SK-N-SH (cell line): ENCODE results near the gene OR51G1. TPM values are rescaled to one million over a fixed set of nuclear protein-coding genes. Genes with fewer than 3 reads are reported as not detected.

ENCODE experiments used
- CTCF ChIA-PET: fragments of 300-600, 350-600 bp; formaldehyde crosslinking; extraction: SDS; loops from one replicate; lab custom pipeline; 2021; lab: Yijun Ruan, JAX
- POLR2A ChIA-PET: fragments of 350-600 bp; sonication (Branson Sonifier 250); formaldehyde crosslinking; extraction: SDS; loops from one replicate; lab custom pipeline; 2020; ENCODE audit warnings: antibody characterized with exemption, inconsistent platforms; lab: Yijun Ruan, JAX
- DNase-seq: peaks from one replicate; pipeline ENCODE4 v3.0.0; 2012
- H2AFZ ChIP-seq: fragments of 200-600 bp; sonication (generic); 2 replicates; pipeline ENCODE4 v1.8.1; 2016; ENCODE audit warnings: antibody characterized with exemption, mild to moderate bottlenecking, low read depth
- H3F3A ChIP-seq: fragments of 200-600 bp; sonication (generic); replicated peaks from 2 replicates; pipeline ENCODE3; 2016; ENCODE audit warnings: antibody characterized with exemption, mild to moderate bottlenecking; ENCODE audit not compliant: insufficient read depth
- H3K27ac ChIP-seq, 2 experiments: fragments of 200-500 bp in 1 of 2; fragments of 200-600 bp in 1 of 2; sonication (Bioruptor generic) in 1 of 2; sonication (generic), shearing (Covaris generic) in 1 of 2; 2 replicates each; pipeline versions ENCODE4 v1.5.1 to v1.6.1; 2014 to 2016; ENCODE audit warnings: low read depth in 2 of 2, inconsistent platforms in 1 of 2, low read length in 1 of 2, mild to moderate bottlenecking in 1 of 2, mixed read lengths in 1 of 2
- H3K27me3 ChIP-seq: fragments of 200-600 bp; sonication (generic), shearing (Covaris generic); 2 replicates; pipeline ENCODE4 v1.6.1; 2016; ENCODE audit warnings: mixed run types; ENCODE audit not compliant: insufficient read depth
- H3K36me3 ChIP-seq, 2 experiments: fragments of 200-500 bp in 1 of 2; fragments of 200-600 bp in 1 of 2; sonication (Bioruptor generic) in 1 of 2; sonication (generic) in 1 of 2; replicated peaks in 1 of 2; 2 replicates each; pipeline versions ENCODE3 to v1.5.1; 2014 to 2016; ENCODE audit warnings: low read length in 1 of 2, mild to moderate bottlenecking in 1 of 2; ENCODE audit not compliant: insufficient read depth in 2 of 2, control insufficient read depth in 1 of 2
- H3K4me1 ChIP-seq, 2 experiments: fragments of 200-500 bp in 1 of 2; fragments of 200-600 bp in 1 of 2; sonication (Bioruptor generic) in 1 of 2; sonication (generic), shearing (Covaris generic) in 1 of 2; 2 replicates each; pipeline versions ENCODE4 v1.5.1 to v1.6.1; 2014 to 2016; ENCODE audit warnings: low read depth in 1 of 2, low read length in 1 of 2, mixed run types in 1 of 2; ENCODE audit not compliant: insufficient read depth in 2 of 2, control insufficient read depth in 1 of 2
- H3K4me2 ChIP-seq: fragments of 200-600 bp; sonication (generic), shearing (Covaris generic); 2 replicates; pipeline ENCODE4 v1.6.1; 2017; ENCODE audit warnings: mixed run types
- H3K4me3 ChIP-seq, 2 experiments: fragments of 200-500 bp in 1 of 2; fragments of 200-600 bp in 1 of 2; sonication (Bioruptor generic) in 1 of 2; sonication (generic), shearing (Covaris generic) in 1 of 2; 2 replicates each; pipeline versions ENCODE4 v1.5.1 to v1.8.1; 2014 to 2016; ENCODE audit warnings: low read depth in 2 of 2, inconsistent platforms in 1 of 2, low read length in 1 of 2, mild to moderate bottlenecking in 1 of 2, mixed read lengths in 1 of 2, moderate library complexity in 1 of 2
- H3K79me2 ChIP-seq: fragments of 200-600 bp; sonication (generic); 2 replicates; pipeline ENCODE4 v1.8.1; 2017; ENCODE audit warnings: mild to moderate bottlenecking; ENCODE audit not compliant: insufficient read depth
- H3K9ac ChIP-seq: fragments of 200-600 bp; sonication (generic); 2 replicates; pipeline ENCODE4 v1.6.1; 2017; ENCODE audit warnings: mixed run types
- H3K9me2 ChIP-seq: fragments of 200-600 bp; sonication (generic); 2 replicates; pipeline ENCODE4 v1.6.1; 2017; ENCODE audit warnings: mixed run types
- H3K9me3 ChIP-seq: fragments of 200-600 bp; sonication (generic); 2 replicates; pipeline ENCODE4 v1.6.1; 2017; ENCODE audit warnings: mixed run types, mild to moderate bottlenecking, moderate library complexity
- H4K20me1 ChIP-seq: fragments of 200-600 bp; sonication (generic); 2 replicates; pipeline ENCODE4 v1.6.1; 2017; ENCODE audit warnings: mild to moderate bottlenecking, mixed run types; ENCODE audit not compliant: insufficient read depth
- CHD2 ChIP-seq: fragments of 150-350 bp; IDR thresholded peaks from 2 replicates; pipeline ENCODE4 v1.6.1; 2018; ENCODE audit warnings: low read length; ENCODE audit not compliant: partially characterized antibody
- ELF1 ChIP-seq: IDR thresholded peaks from 2 replicates; pipeline ENCODE4 v1.4.0; 2012
- FOXM1 ChIP-seq: IDR thresholded peaks from 2 replicates; pipeline ENCODE4 v1.4.0; 2012; ENCODE audit warnings: low read depth, mild to moderate bottlenecking
- GATA2 ChIP-seq: sonication (generic); formaldehyde crosslinking; IDR thresholded peaks from 2 replicates; pipeline ENCODE4 v1.5.0; 2020; ENCODE audit warnings: mild to moderate bottlenecking, missing genetic modification reagents
- MXI1 ChIP-seq: IDR thresholded peaks from 2 replicates; pipeline ENCODE4 v1.6.1; 2012; ENCODE audit warnings: mild to moderate bottlenecking, low read depth, low read length, improper control_type of control experiment
- NFIC ChIP-seq: IDR thresholded peaks from 2 replicates; pipeline ENCODE4 v1.4.0; 2012; ENCODE audit warnings: borderline replicate concordance
- NRF1 ChIP-seq: IDR thresholded peaks from 2 replicates; pipeline ENCODE4 v1.6.1; 2012; ENCODE audit warnings: low read depth, mild to moderate bottlenecking, low read length
- PBX3 ChIP-seq: IDR thresholded peaks from 2 replicates; pipeline ENCODE4; 2012
- RAD21 ChIP-seq: IDR thresholded peaks from 2 replicates; pipeline ENCODE4 v1.6.1; 2012; ENCODE audit warnings: mild to moderate bottlenecking, low read length
- RCOR1 ChIP-seq: fragments of 150-350 bp; IDR thresholded peaks from 2 replicates; pipeline ENCODE4 v1.6.1; 2017; ENCODE audit warnings: antibody characterized with exemption, low read length
- RXRA ChIP-seq: IDR thresholded peaks from 2 replicates; pipeline ENCODE4 v1.4.0; 2012; ENCODE audit warnings: low read depth, mild to moderate bottlenecking, borderline replicate concordance
- SIN3A ChIP-seq: IDR thresholded peaks from 2 replicates; pipeline ENCODE4 v1.6.1; 2012; ENCODE audit warnings: low read depth, mild to moderate bottlenecking, low read length, moderate library complexity, borderline replicate concordance
- SMC3 ChIP-seq: IDR thresholded peaks from 2 replicates; pipeline ENCODE4 v1.6.1; 2012; ENCODE audit warnings: low read depth, low read length, improper control_type of control experiment
- TEAD4 ChIP-seq: IDR thresholded peaks from 2 replicates; pipeline ENCODE4 v1.4.0; 2012; ENCODE audit warnings: mild to moderate bottlenecking, borderline replicate concordance; ENCODE audit not compliant: insufficient read depth
- YY1 ChIP-seq: IDR thresholded peaks from 2 replicates; pipeline ENCODE4 v1.4.0; 2012; ENCODE audit warnings: low read depth, mild to moderate bottlenecking
- WGBS: methylation state at CpG from one replicate; pipeline ENCODE4 v1.1.6; 2017; ENCODE audit warnings: low lambda C conversion rate; 5-methylcytosine and 5-hydroxymethylcytosine counted together
- polyA plus RNA-seq, 3 experiments: library from polyadenylated mRNA; depleted of rRNA; stranded (reverse); fragments of >200 nt; gene quantifications; 2 replicates each; pipeline ENCODE4 v1.2.3, GENCODE V29; 2012
- TF ChIP-seq, protein P1 (sequence below): IDR thresholded peaks from 2 replicates; pipeline ENCODE4 v1.4.0; 2012; ENCODE audit warnings: low read depth, borderline replicate concordance
- TF ChIP-seq, protein P2 (sequence below): fragments of 150-350 bp; IDR thresholded peaks from 2 replicates; pipeline ENCODE4 v1.6.1; 2017; ENCODE audit warnings: antibody characterized with exemption, low read length, low read depth, borderline replicate concordance
- TF ChIP-seq, protein P3 (sequence below): fragments of 150-350 bp; IDR thresholded peaks from 2 replicates; pipeline ENCODE4 v1.6.1; 2016; ENCODE audit warnings: mild to moderate bottlenecking, low read depth, low read length
- TF ChIP-seq, protein P4 (sequence below): fragments of 200-600 bp; sonication (generic); IDR thresholded peaks from 2 replicates; pipeline ENCODE4 v1.6.1; 2017; ENCODE audit warnings: antibody characterized with exemption, mild to moderate bottlenecking, moderate library complexity

The OR51G1 gene
- polyA plus RNA-seq, 1 of the 3 experiments (the other 2 are of a cell fraction) = not detected

DNA sequence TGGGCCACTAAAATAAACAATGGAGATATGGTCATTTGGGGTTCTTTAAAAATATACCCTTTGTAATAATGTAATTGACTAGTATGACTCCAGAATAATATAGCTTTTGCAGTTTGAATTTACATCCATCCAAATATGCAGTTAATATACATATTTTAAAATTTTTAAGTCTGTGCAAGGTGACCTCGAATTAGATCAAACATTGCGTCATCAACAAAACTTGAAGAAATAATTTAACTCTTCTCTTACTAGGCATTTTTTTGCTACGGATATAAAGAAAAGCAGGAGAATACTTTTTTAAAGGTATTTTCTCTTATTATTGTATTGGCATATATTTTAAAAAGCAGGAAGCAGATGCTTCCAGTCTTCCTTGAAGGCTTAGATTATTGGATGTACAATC lies 12.6 kb upstream of the OR51G1 start:
- H3K9me3 ChIP-seq = no peaks in the 10 kb centered on the region
- no peak overlapping the region for H3K4me2 ChIP-seq
- ChIA-PET CTCF (no interaction called here), POLR2A (no interaction called here)
- H4K20me1 ChIP-seq = no peaks in the 10 kb centered on the region
- no peak overlapping the region for H3K4me3 ChIP-seq
- no peak overlapping the region for H3K27ac ChIP-seq
- H2AFZ ChIP-seq = no peak overlapping the region
- H3K9ac ChIP-seq = no peak overlapping the region
- H3K4me1 ChIP-seq = no peaks in the 10 kb centered on the region
- WGBS = 3% methylated on average over 3 of the region's 3 CpGs
- TF ChIP-seq GATA2 (CRISPR knock-in tag) (no peak), NRF1 (no peak), MXI1 (no peak), YY1 (no peak), RAD21 (no peak), SMC3 (no peak), PBX3 (no peak), TEAD4 (no peak), ELF1 (no peak), NFIC (no peak), RXRA (no peak), SIN3A (no peak), RCOR1 (no peak), FOXM1 (no peak), CHD2 (no peak)
- TF ChIP-seq, protein P1, sequence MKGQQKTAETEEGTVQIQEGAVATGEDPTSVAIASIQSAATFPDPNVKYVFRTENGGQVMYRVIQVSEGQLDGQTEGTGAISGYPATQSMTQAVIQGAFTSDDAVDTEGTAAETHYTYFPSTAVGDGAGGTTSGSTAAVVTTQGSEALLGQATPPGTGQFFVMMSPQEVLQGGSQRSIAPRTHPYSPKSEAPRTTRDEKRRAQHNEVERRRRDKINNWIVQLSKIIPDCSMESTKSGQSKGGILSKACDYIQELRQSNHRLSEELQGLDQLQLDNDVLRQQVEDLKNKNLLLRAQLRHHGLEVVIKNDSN = no peak
- TF ChIP-seq, protein P2, sequence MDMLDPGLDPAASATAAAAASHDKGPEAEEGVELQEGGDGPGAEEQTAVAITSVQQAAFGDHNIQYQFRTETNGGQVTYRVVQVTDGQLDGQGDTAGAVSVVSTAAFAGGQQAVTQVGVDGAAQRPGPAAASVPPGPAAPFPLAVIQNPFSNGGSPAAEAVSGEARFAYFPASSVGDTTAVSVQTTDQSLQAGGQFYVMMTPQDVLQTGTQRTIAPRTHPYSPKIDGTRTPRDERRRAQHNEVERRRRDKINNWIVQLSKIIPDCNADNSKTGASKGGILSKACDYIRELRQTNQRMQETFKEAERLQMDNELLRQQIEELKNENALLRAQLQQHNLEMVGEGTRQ = no peak
- TF ChIP-seq, protein P3, sequence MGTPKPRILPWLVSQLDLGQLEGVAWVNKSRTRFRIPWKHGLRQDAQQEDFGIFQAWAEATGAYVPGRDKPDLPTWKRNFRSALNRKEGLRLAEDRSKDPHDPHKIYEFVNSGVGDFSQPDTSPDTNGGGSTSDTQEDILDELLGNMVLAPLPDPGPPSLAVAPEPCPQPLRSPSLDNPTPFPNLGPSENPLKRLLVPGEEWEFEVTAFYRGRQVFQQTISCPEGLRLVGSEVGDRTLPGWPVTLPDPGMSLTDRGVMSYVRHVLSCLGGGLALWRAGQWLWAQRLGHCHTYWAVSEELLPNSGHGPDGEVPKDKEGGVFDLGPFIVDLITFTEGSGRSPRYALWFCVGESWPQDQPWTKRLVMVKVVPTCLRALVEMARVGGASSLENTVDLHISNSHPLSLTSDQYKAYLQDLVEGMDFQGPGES = no peak
- TF ChIP-seq, protein P4, sequence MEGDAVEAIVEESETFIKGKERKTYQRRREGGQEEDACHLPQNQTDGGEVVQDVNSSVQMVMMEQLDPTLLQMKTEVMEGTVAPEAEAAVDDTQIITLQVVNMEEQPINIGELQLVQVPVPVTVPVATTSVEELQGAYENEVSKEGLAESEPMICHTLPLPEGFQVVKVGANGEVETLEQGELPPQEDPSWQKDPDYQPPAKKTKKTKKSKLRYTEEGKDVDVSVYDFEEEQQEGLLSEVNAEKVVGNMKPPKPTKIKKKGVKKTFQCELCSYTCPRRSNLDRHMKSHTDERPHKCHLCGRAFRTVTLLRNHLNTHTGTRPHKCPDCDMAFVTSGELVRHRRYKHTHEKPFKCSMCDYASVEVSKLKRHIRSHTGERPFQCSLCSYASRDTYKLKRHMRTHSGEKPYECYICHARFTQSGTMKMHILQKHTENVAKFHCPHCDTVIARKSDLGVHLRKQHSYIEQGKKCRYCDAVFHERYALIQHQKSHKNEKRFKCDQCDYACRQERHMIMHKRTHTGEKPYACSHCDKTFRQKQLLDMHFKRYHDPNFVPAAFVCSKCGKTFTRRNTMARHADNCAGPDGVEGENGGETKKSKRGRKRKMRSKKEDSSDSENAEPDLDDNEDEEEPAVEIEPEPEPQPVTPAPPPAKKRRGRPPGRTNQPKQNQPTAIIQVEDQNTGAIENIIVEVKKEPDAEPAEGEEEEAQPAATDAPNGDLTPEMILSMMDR = no peak
- DNase-seq = no peak
- H3K36me3 ChIP-seq = no peaks in the 10 kb centered on the region
- no peaks in the 10 kb centered on the region for H3K79me2 ChIP-seq
- no peaks in the 10 kb centered on the region for H3K27me3 ChIP-seq
- no peaks in the 10 kb centered on the region for H3F3A ChIP-seq
- H3K9me2 ChIP-seq = no peaks in the 10 kb centered on the region
